ENCODE data around the gene SGPL1. TPM values are rescaled to one million over a fixed set of nuclear protein-coding genes. Genes with fewer than 3 reads are reported as not detected.

Gene SGPL1
- total and polyA plus RNA-seq, 2 of the 8 experiments (the other 6 are each of a cell fraction or from before 2014, with no cell fraction given) = 20.5 to 51.6 TPM

DNA sequence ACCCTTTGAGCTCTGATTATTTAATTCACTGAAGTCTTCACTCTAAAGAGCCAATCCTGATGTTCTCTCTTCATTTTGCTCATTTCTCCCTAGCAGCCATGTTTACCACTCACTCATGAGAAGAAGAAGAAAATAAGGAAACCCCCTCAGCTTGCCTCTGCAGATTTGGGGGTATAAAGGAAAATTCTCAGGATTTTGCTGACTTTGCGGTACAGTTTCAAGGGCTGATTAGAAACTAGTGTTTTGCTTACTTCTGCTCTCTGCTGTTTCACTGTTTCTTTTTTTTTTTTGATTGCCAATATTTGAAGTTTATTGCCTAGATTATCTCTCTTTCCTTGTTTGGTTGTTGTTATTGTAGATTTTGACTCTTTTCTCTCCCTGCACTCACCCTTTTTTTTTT is 49.2 kb downstream of the SGPL1 start:
- TF ChIP-seq SP1 (IDR thresholded peaks at IDR 0.05; ENCODE audit: low read depth, low read length) = no peak
- peak; percentile 33; the same call in 1 of the 2 replicates for TF ChIP-seq MAFK (IDR thresholded peaks at IDR 0.05; ENCODE audit: low read depth, low read length)
- Histone ChIP-seq H4K20me1 (replicated peaks in 1 of 2; ENCODE audit: control insufficient read depth in 1 of 2, insufficient read depth in 2 of 2, low read length in 2 of 2) (peaks cover 0 to 2% of the 10 kb centered on the region in 2 experiments), H3K27me3 (replicated peaks in 1 of 4; ENCODE audit: control insufficient read depth in 3 of 4, extremely low read depth in 1 of 4, insufficient read depth in 3 of 4, low read length in 3 of 4) (no peaks in the 10 kb centered on the region), H2BK20ac (ENCODE audit: low read length) (no peak overlapping the region), H2AFZ (ENCODE audit: low read length) (no peak overlapping the region), H2BK5ac (ENCODE audit: low read depth, low read length) (no peak overlapping the region), H3K23me2 (ENCODE audit: low read depth, low read length) (no peaks in the 10 kb centered on the region), H2BK12ac (ENCODE audit: low read depth, low read length) (no peak overlapping the region), H3K18ac (ENCODE audit: extremely low read depth, low read length) (no peak overlapping the region), H2BK120ac (replicated peaks; ENCODE audit: low read depth, low read length) (no peak overlapping the region), H3K27ac (ENCODE audit: low read depth, low read length) (no peak overlapping the region), H3K56ac (replicated peaks; ENCODE audit: insufficient read length, low read depth, low read length) (no peak overlapping the region), H3K36me3 (ENCODE audit: control insufficient read depth in 2 of 4, insufficient read depth in 4 of 4, low read length in 3 of 4) (peaks cover 0 to 30% (median 15%) of the 10 kb centered on the region in 4 experiments), H3K9me3 (ENCODE audit: insufficient read depth in 2 of 2, low read depth in 1 of 2, low read length in 1 of 2) (no peaks in the 10 kb centered on the region; a peak in 1 of 4 replicates), H3K9ac (replicated peaks in 1 of 4; ENCODE audit: extremely low read depth in 1 of 4, low read depth in 3 of 4, low read length in 3 of 4) (no peak overlapping the region), H3K79me2 (ENCODE audit: control insufficient read depth in 1 of 2, insufficient read depth in 2 of 2, low read length in 2 of 2) (no peaks in the 10 kb centered on the region), H4K5ac (ENCODE audit: insufficient read length, low read depth, low read length) (no peak overlapping the region), H3K14ac (ENCODE audit: insufficient read length) (no peak overlapping the region), H2AK5ac (ENCODE audit: low read depth, low read length) (no peak overlapping the region), H3K4ac (replicated peaks; ENCODE audit: insufficient read length, low read depth, low read length) (no peak overlapping the region), H3K79me1 (ENCODE audit: low read depth, low read length) (no peaks in the 10 kb centered on the region), H2BK15ac (ENCODE audit: low read length) (no peak overlapping the region), H3K4me3 (ENCODE audit: extremely low read depth in 1 of 4, insufficient read depth in 2 of 4, low read depth in 3 of 4, low read length in 4 of 4) (no peak overlapping the region), H3K23ac (ENCODE audit: insufficient read length) (no peak overlapping the region), H4K91ac (replicated peaks; ENCODE audit: insufficient read length, low read length) (no peak overlapping the region), H3K4me1 (replicated peaks in 1 of 4; ENCODE audit: control insufficient read depth in 3 of 4, insufficient read depth in 4 of 4, low read length in 3 of 4) (no peaks in the 10 kb centered on the region), H4K8ac (ENCODE audit: extremely low read depth, insufficient read depth, low read length) (no peak overlapping the region), H3K4me2 (ENCODE audit: insufficient read depth in 1 of 2, low read depth in 2 of 2, low read length in 2 of 2) (no peak overlapping the region)
- ChIA-PET POLR2A (ENCODE audit: partially characterized antibody) (interaction anchor here (1.6 to 2.3 kb wide), 2 partner anchors 8 to 11 kb away, joined by 3 to 6 read pairs; no protein-coding TSS in a partner anchor), CTCF (ENCODE audit: partially characterized antibody) (interaction anchor here (0.5 to 2.5 kb wide), 5 partner anchors 10 to 316 kb away, joined by 3 to 7 read pairs (median 3); no protein-coding TSS in a partner anchor)
- DNase-seq (ENCODE audit: low read depth in 1 of 2, low spot score in 2 of 2) = no peak
- no peak for FAIRE-seq
- WGBS, 2 experiments (ENCODE audit: extremely low coverage in 1 of 2, insufficient coverage in 1 of 2, insufficient read length in 1 of 2, insufficient replicate concordance in 2 of 2, low coverage in 1 of 2, low lambda C conversion rate in 2 of 2, missing lambda C conversion rate in 1 of 2) = 88% methylated on average over 1 of the region's 1 CpG; no CpG with 5 or more reads in 1 of the 2 experiments
